Esophagus muscularis mucosa (tissue), 4 donors: ENCODE results near the gene RAB3GAP2. TPM values are rescaled to one million over a fixed set of nuclear protein-coding genes. Genes with fewer than 3 reads are reported as not detected.

ENCODE experiments used
- DNase-seq: peaks from one replicate; pipeline ENCODE4 v3.0.0-alpha.2; 2017; ENCODE audit errors: extremely low spot score
- H3K27ac ChIP-seq, 4 donors: fragments of 200-600 bp; sonication (generic); replicated peaks in 1 of 4; 1 replicate in 3 of 4; 2 replicates in 1 of 4; pipeline ENCODE4 v1.5.1; 2016 to 2019; ENCODE audit warnings: mild to moderate bottlenecking in 1 of 4
- H3K27me3 ChIP-seq, 4 donors: fragments of 200-600 bp; sonication (generic); one replicate each; pipeline versions ENCODE4 v1.5.1 to v1.6.0; 2016 to 2019
- H3K36me3 ChIP-seq, 4 donors: fragments of 200-600 bp; sonication (generic); one replicate each; pipeline ENCODE4 v1.5.1; 2016 to 2019
- H3K4me1 ChIP-seq, 4 donors: fragments of 200-600 bp; sonication (generic); one replicate each; pipeline ENCODE4 v1.5.1; 2016 to 2019
- H3K4me3 ChIP-seq, 4 donors: fragments of 200-600 bp; sonication (generic); 1 replicate in 2 of 4; 2 replicates in 2 of 4; pipeline ENCODE4 v1.5.1; 2016 to 2019; ENCODE audit warnings: mild to moderate bottlenecking in 4 of 4, moderate library complexity in 1 of 4
- H3K9me3 ChIP-seq, 4 donors: fragments of 200-600 bp; sonication (generic); 1 replicate in 3 of 4; 2 replicates in 1 of 4; pipeline ENCODE4 v1.5.1; 2016 to 2019
- EP300 ChIP-seq: sonication (generic); formaldehyde crosslinking; IDR thresholded peaks from one replicate; pipeline ENCODE4 v1.6.1; 2017; ENCODE audit warnings: antibody characterized with exemption
- POLR2A ChIP-seq: fragments of 450-650 bp; IDR thresholded peaks from one replicate; pipeline ENCODE4 v1.6.1; 2017; ENCODE audit warnings: antibody characterized with exemption, moderate library complexity, mild to moderate bottlenecking, low read depth
- POLR2AphosphoS5 ChIP-seq, 2 donors: sonication (generic); formaldehyde crosslinking; IDR thresholded peaks; one replicate each; pipeline ENCODE4 v1.6.1; 2017; ENCODE audit warnings: antibody characterized with exemption in 2 of 2
- intact Hi-C: fragments of 100-400 bp; cut with DNase I; formaldehyde crosslinking; loops from one replicate; pipeline ENCODE4 v1.15.1; 2023
- small RNA-seq, 3 donors: library from RNA; depleted of rRNA; stranded (forward); fragments of <200 nt; gene quantifications; one replicate each; pipeline ENCODE3, GENCODE V24; 2016
- total RNA-seq, 4 donors: library from RNA; depleted of rRNA; stranded (reverse); fragments of >200 nt; gene quantifications; one replicate each; pipeline versions ENCODE4 v1.1.0 to v1.2.1, GENCODE V29; 2016
- TF ChIP-seq, protein P1 (sequence below), 3 experiments: fragments of 200-600 bp in 2 of 3; fragments of 450-650 bp in 1 of 3; sonication (generic) in 2 of 3; IDR thresholded peaks; one replicate each; pipeline ENCODE4 v1.5.1; 2017 to 2019; ENCODE audit warnings: antibody characterized with exemption in 3 of 3, mild to moderate bottlenecking in 2 of 3, moderate library complexity in 1 of 3

Gene RAB3GAP2
- total RNA-seq, 4 donors from 2014 or later, result 19.8 to 23.0 (median 21.2) TPM

DNA sequence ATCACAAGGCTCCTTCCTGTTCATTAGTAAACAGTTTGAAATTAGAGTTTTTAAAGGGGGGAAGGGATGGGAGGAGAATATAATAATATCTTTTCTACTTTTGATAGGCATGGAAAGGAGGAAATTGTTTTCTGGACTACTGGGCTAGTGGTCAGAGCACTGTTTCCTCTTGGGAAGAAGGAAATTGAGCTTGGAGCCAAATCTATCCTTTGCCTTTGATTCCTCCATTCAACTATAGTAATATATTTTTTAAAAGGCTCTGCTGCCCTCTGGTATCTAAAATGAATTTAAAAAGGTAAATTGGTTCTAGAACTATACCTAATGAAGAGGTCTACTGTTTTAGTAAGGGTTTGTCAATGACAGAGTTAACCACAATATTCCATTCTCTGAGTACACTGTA, 172.4 kb downstream of the RAB3GAP2 start:
- intact Hi-C loops, result loop anchor here (10.0 kb wide), 1 partner anchor 105 kb away; no protein-coding TSS in a partner anchor
- Histone ChIP-seq H3K27ac (no peak overlapping the region), H3K4me3 (no peak overlapping the region), H3K27me3 (no peaks in the 10 kb centered on the region), H3K9me3 (no peaks in the 10 kb centered on the region), H3K4me1 (peaks cover 11 to 17% (median 13%) of the 10 kb centered on the region in 4 donors), H3K36me3 (peaks cover 38 to 86% (median 69%) of the 10 kb centered on the region in 4 donors)
- DNase-seq, result no peak
- TF ChIP-seq EP300 (no peak), POLR2AphosphoS5 (IDR thresholded peaks at IDR 0.05) (no peak), POLR2A (no peak)
- TF ChIP-seq, protein P1, sequence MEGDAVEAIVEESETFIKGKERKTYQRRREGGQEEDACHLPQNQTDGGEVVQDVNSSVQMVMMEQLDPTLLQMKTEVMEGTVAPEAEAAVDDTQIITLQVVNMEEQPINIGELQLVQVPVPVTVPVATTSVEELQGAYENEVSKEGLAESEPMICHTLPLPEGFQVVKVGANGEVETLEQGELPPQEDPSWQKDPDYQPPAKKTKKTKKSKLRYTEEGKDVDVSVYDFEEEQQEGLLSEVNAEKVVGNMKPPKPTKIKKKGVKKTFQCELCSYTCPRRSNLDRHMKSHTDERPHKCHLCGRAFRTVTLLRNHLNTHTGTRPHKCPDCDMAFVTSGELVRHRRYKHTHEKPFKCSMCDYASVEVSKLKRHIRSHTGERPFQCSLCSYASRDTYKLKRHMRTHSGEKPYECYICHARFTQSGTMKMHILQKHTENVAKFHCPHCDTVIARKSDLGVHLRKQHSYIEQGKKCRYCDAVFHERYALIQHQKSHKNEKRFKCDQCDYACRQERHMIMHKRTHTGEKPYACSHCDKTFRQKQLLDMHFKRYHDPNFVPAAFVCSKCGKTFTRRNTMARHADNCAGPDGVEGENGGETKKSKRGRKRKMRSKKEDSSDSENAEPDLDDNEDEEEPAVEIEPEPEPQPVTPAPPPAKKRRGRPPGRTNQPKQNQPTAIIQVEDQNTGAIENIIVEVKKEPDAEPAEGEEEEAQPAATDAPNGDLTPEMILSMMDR (IDR thresholded peaks at IDR 0.05), result no peak

Small RNA genes within 50 kb of the gene (small RNA-seq; reads per million reads assigned to genes)
- gene MIR194-1 (0 to 0.93 (median 0.58) reads per million in 3 donors), gene MIR215 (1.0 to 8.9 (median 6.2) reads per million in 3 donors), gene MIR664A (0 reads per million in 3 donors), gene SNORA36B (0 to 0.68 (median 0) reads per million in 3 donors)

Other genes starting within 250 kb of the RAB3GAP2 start
- gene EPRS1, start 225.9 kb downstream of the RAB3GAP2 start, total RNA-seq, result 10 to 100 TPM; 30.3 to 46.1 (median 40.9) TPM
- gene BPNT1, start 182.7 kb downstream of the RAB3GAP2 start, total RNA-seq, result 10 to 100 TPM; 11.2 to 14.3 (median 12.6) TPM
- gene IARS2, start 178.3 kb downstream of the RAB3GAP2 start, total RNA-seq, result 10 to 100 TPM; 54.8 to 87.7 (median 75.4) TPM